Stimulated activated CD4-positive, alpha-beta T cell treated with anti-CD3 and anti-CD28 coated beads, Interleukin-4, amount 100 ng/mL, for 1 hour (primary cell): Measurements from ENCODE around the gene PRAMEF2.
"Not testable (repeated sequence)": the region's sequence is repeated elsewhere in the genome, so short reads cannot be mapped to it uniquely, and the experiment has no call there.

Experiments
- DNase-seq: peaks from one replicate; pipeline ENCODE4 v3.0.0-alpha.2; 2020

The PRAMEF2 gene

GRCh38 chr1:12856786-12857185 is at the start of gene PRAMEF2:
TSS of gene PRAMEF2 (plus strand) at chr1:12857086. CDS start at chr1:12859010, 1,924 bp downstream.
- not testable (repeated sequence) for DNase-seq

- DNase-seq = no peak
These were observed 47.0 kb upstream of the PRAMEF2 start for GRCh38 chr1:12809933-12810332.

- DNase-seq = no peak
These were observed 46.0 kb upstream of the PRAMEF2 start for GRCh38 chr1:12810691-12811408.

- no peak for DNase-seq
These were observed 45.5 kb upstream of the PRAMEF2 start for GRCh38 chr1:12811409-12811784.

GRCh38 chr1:12819061-12819460 is 37.8 kb upstream of the PRAMEF2 start:
- DNase-seq = not testable (repeated sequence)

- DNase-seq = not testable (repeated sequence)
These were observed 25.6 kb upstream of the PRAMEF2 start, which contains the start of gene PRAMEF11 for GRCh38 chr1:12831310-12831709. TSS of gene PRAMEF11 (minus strand) at chr1:12831410. CDS start at chr1:12828789, 2,621 bp downstream.

GRCh38 chr1:12833251-12833650 is 23.6 kb upstream of the PRAMEF2 start:
- DNase-seq = not testable (repeated sequence)

GRCh38 chr1:12848620-12849019 is 8.3 kb upstream of the PRAMEF2 start, which contains the start of gene HNRNPCL1:
TSS of gene HNRNPCL1 (minus strand) at chr1:12848720. CDS start at chr1:12848289, 431 bp downstream.
- DNase-seq = not testable (repeated sequence)

GRCh38 chr1:12851779-12852178 is 5.1 kb upstream of the PRAMEF2 start:
- DNase-seq = no peak

GRCh38 chr1:12863131-12863880 is 6.4 kb downstream of the PRAMEF2 start:
- DNase-seq = not testable (repeated sequence)

- DNase-seq = not testable (repeated sequence)
These were observed 21.6 kb downstream of the PRAMEF2 start for GRCh38 chr1:12878453-12878852.

GRCh38 chr1:12886101-12886500 is 29.2 kb downstream of the PRAMEF2 start, which contains the start of gene PRAMEF4:
TSS of gene PRAMEF4 (minus strand) at chr1:12886201. CDS start at chr1:12883394, 2,807 bp downstream.
- DNase-seq = not testable (repeated sequence)

GRCh38 chr1:12898170-12898569 is 41.3 kb downstream of the PRAMEF2 start, which contains the start of gene PRAMEF10:
TSS of gene PRAMEF10 (minus strand) at chr1:12898270. CDS start at chr1:12895847, 2,423 bp downstream.
- DNase-seq = not testable (repeated sequence)

- not testable (repeated sequence) for DNase-seq
These were observed 42.3 kb downstream of the PRAMEF2 start for GRCh38 chr1:12899186-12899585.

- DNase-seq = not testable (repeated sequence)
These were observed 47.1 kb downstream of the PRAMEF2 start for GRCh38 chr1:12903793-12904572.
